HepG2 (cell line): ENCODE results near the gene MPIG6B. TPM values are rescaled to one million over a fixed set of nuclear protein-coding genes. Genes with fewer than 3 reads are reported as not detected.
A peak's percentile ranks its signal among the peaks of the same experiment; 100 is the strongest.

Source experiments
- ATF7 ChIP-seq, 2 experiments: fragments of 450-650 bp in 1 of 2; sonication (generic) in 1 of 2; formaldehyde crosslinking in 1 of 2; IDR thresholded peaks; 2 replicates each; pipeline versions ENCODE4 v1.4.0 to v1.6.1; 2016 to 2020; ENCODE audit warnings: antibody characterized with exemption in 1 of 2, mild to moderate bottlenecking in 1 of 2, missing genetic modification reagents in 1 of 2
- CEBPB ChIP-seq: IDR thresholded peaks from 2 replicates; pipeline ENCODE4 v1.6.1; 2011; ENCODE audit warnings: low read depth, low read length, improper control_type of control experiment, borderline replicate concordance
- CEBPZ ChIP-seq: IDR thresholded peaks from 2 replicates; pipeline ENCODE4 v1.6.1; 2012; ENCODE audit warnings: low read length, improper control_type of control experiment
- DMAP1 ChIP-seq: IDR thresholded peaks from 2 replicates; pipeline ENCODE4 v1.6.1; 2016
- HBP1 ChIP-seq: IDR thresholded peaks from 2 replicates; pipeline ENCODE4 v1.6.1; 2016; ENCODE audit warnings: low read depth, control low read depth
- HDAC2 ChIP-seq: sonication (generic); formaldehyde crosslinking; IDR thresholded peaks from 2 replicates; pipeline ENCODE4 v1.4.0; 2020; ENCODE audit warnings: missing genetic modification reagents
- PAF1 ChIP-seq: IDR thresholded peaks from 2 replicates; pipeline ENCODE4 v1.6.1; 2016; ENCODE audit warnings: missing genetic modification reagents, missing compliant biosample characterization
- RBM22 ChIP-seq: fragments of 200-400 bp; formaldehyde crosslinking; optimal IDR thresholded peaks from 2 replicates; pipeline ENCODE3; 2017; ENCODE audit warnings: mild to moderate bottlenecking, low read length, moderate library complexity
- SATB2 ChIP-seq: sonication (generic); formaldehyde crosslinking; IDR thresholded peaks from 2 replicates; pipeline ENCODE4 v1.5.0; 2020; ENCODE audit warnings: missing genetic modification reagents
- ZBTB44 ChIP-seq: sonication (generic); formaldehyde crosslinking; IDR thresholded peaks from 2 replicates; pipeline ENCODE4 v1.4.0; 2020; ENCODE audit warnings: missing genetic modification reagents
- ZNF224 ChIP-seq: sonication (generic); formaldehyde crosslinking; IDR thresholded peaks from 2 replicates; pipeline ENCODE4 v1.5.0; 2020; ENCODE audit warnings: mild to moderate bottlenecking, missing genetic modification reagents
- ZNF333 ChIP-seq: sonication (generic); formaldehyde crosslinking; IDR thresholded peaks from 2 replicates; pipeline ENCODE4 v1.4.0; 2020; ENCODE audit warnings: mild to moderate bottlenecking, missing genetic modification reagents, borderline replicate concordance
- ZNF672 ChIP-seq: sonication (generic); formaldehyde crosslinking; IDR thresholded peaks from 2 replicates; pipeline ENCODE4 v1.8.1; 2022; ENCODE audit warnings: missing genetic modification reagents
- polyA plus RNA-seq, 8 experiments: library from polyadenylated mRNA; depleted of rRNA in 3 of 8; stranded (reverse) in 7 of 8; unstranded in 1 of 8; fragments of >200 nt; fragmentation: Illumina TruSeq in 4 of 8; extraction: Trizol in 4 of 8; gene quantifications; 2 replicates each; pipeline versions ENCODE4 v1.2.1 to v1.2.3, GENCODE V29; 2011 to 2016; ENCODE audit warnings: low read depth in 4 of 8, missing spikeins in 1 of 8, mixed read lengths in 1 of 8; ENCODE audit not compliant: insufficient read depth in 1 of 8
- total RNA-seq, 5 experiments: library from RNA; depleted of rRNA; stranded (reverse); fragments of >200 nt; fragmentation: Illumina TruSeq; extraction: Trizol; gene quantifications; 2 replicates each; pipeline ENCODE4 v1.2.3, GENCODE V29; 2016; ENCODE audit warnings: low read depth in 1 of 5
- TF ChIP-seq, protein P1 (sequence below): sonication (generic); formaldehyde crosslinking; IDR thresholded peaks from 2 replicates; pipeline ENCODE4 v1.4.0; 2020; ENCODE audit warnings: missing genetic modification reagents
- TF ChIP-seq, protein P2 (sequence below): sonication (generic); formaldehyde crosslinking; conservative IDR thresholded peaks from 2 replicates; pipeline ENCODE4 v1.4.0; 2020; ENCODE audit warnings: missing genetic modification reagents

MPIG6B gene
- total and polyA plus RNA-seq, 2 of the 13 experiments (the other 11 are each of a cell fraction or from before 2014, with no cell fraction given): not detected

DNA sequence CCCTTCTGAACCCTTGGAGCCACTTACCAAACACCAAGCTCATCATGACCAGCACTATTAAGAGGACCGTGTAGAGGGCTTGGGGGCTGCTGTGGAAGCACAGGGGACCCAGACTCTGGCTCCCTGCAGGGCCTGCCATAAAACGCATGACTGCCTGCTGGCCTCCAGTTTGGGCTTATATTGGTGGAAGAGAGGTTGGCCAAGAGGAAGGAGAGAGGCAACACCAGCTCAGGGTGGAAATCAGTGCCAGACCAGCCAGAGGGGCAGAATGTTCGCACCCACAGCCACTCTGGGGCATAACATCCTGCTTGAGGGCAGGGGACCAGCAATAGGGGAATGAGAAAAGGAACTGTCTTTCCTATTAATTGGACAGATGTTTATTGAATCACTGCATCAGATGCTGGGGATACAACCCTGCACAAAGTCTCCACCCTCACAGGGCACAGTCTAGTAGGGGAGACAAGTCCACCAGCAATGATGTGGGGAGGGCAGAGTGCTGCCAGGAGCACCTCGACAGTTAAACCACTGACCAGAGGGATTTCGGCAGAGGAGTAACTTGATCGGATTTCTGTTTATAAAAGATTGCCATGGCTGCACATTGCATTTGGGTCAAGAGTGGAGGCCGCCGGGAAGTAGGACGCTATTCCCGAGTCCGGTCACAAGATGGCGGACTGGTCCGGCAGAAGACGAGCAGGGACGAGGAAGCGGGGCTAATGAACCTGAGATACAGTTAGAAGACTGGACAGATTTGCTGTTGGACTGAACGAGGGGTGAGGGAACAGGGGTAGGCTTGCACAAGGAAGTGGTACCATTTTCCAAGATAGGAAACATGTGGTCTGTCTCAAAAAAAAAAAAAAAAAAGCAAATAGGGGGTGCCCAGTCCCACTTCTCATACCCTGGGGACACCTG, 42.7 kb upstream of the MPIG6B start, which contains the start of gene LY6G5C (continued):
- TF ChIP-seq CEBPZ (no peak), ZNF333 (CRISPR knock-in tag) (no peak), ZNF224 (CRISPR knock-in tag) (no peak), ATF7 (IDR thresholded peaks at IDR 0.05) (no peak), ATF7 (CRISPR knock-in tag; IDR thresholded peaks at IDR 0.05) (no peak), DMAP1 (no peak), SATB2 (CRISPR knock-in tag) (no peak), CEBPB (no peak), HDAC2 (CRISPR knock-in tag) (peak; percentile 47; the same call in 1 of the 2 replicates), RBM22 (no peak), HBP1 (CRISPR knock-in tag) (peak; percentile 76; the same call in 1 of the 2 replicates), ZNF672 (CRISPR knock-in tag) (no peak), PAF1 (CRISPR knock-in tag) (no peak), ZBTB44 (CRISPR knock-in tag) (no peak)
- TF ChIP-seq, protein P1, sequence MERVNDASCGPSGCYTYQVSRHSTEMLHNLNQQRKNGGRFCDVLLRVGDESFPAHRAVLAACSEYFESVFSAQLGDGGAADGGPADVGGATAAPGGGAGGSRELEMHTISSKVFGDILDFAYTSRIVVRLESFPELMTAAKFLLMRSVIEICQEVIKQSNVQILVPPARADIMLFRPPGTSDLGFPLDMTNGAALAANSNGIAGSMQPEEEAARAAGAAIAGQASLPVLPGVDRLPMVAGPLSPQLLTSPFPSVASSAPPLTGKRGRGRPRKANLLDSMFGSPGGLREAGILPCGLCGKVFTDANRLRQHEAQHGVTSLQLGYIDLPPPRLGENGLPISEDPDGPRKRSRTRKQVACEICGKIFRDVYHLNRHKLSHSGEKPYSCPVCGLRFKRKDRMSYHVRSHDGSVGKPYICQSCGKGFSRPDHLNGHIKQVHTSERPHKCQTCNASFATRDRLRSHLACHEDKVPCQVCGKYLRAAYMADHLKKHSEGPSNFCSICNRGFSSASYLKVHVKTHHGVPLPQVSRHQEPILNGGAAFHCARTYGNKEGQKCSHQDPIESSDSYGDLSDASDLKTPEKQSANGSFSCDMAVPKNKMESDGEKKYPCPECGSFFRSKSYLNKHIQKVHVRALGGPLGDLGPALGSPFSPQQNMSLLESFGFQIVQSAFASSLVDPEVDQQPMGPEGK: 0 out of 2 replicates have a peak, but pooled peaks have one; percentile 34
- TF ChIP-seq, protein P2, sequence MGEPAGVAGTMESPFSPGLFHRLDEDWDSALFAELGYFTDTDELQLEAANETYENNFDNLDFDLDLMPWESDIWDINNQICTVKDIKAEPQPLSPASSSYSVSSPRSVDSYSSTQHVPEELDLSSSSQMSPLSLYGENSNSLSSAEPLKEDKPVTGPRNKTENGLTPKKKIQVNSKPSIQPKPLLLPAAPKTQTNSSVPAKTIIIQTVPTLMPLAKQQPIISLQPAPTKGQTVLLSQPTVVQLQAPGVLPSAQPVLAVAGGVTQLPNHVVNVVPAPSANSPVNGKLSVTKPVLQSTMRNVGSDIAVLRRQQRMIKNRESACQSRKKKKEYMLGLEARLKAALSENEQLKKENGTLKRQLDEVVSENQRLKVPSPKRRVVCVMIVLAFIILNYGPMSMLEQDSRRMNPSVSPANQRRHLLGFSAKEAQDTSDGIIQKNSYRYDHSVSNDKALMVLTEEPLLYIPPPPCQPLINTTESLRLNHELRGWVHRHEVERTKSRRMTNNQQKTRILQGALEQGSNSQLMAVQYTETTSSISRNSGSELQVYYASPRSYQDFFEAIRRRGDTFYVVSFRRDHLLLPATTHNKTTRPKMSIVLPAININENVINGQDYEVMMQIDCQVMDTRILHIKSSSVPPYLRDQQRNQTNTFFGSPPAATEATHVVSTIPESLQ (CRISPR knock-in tag): no peak
